Measurements from ENCODE around the gene MCC.

DNA sequence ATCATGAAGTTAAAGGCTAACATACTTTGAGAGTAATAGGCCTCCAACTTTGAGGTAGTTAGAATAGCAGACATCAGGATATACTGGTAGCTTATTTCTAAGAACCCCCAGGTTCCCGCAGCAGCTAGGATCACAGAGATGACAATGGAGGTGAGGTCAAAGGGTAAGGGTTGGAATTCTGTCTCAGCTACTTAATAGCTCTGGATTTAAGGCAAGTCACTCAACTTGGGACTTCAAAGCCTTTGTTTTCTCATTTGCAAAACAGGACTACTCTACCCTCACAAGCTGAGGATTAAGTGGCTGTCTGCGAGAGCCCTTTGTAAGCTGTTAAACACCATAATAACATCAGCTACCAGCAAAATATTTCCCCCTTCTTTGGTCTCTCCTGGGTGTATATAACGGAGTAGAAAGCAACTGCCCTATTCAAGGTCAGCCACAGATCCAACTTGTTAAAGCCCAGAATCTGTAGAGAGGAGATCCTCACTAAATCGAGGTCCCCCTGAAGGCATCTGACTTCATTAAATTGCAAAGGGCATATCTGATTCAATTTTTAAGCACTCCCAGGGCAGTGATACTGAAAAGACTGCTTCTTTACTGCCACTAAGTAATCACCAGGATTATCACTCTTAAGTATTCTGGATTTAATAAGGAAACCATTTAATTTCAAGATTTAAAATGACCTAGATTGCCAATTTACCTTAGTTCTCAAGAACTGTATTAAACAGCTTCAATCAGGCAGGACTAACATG is 407.0 kb downstream of the MCC start:
- TF ChIP-seq, protein P1, sequence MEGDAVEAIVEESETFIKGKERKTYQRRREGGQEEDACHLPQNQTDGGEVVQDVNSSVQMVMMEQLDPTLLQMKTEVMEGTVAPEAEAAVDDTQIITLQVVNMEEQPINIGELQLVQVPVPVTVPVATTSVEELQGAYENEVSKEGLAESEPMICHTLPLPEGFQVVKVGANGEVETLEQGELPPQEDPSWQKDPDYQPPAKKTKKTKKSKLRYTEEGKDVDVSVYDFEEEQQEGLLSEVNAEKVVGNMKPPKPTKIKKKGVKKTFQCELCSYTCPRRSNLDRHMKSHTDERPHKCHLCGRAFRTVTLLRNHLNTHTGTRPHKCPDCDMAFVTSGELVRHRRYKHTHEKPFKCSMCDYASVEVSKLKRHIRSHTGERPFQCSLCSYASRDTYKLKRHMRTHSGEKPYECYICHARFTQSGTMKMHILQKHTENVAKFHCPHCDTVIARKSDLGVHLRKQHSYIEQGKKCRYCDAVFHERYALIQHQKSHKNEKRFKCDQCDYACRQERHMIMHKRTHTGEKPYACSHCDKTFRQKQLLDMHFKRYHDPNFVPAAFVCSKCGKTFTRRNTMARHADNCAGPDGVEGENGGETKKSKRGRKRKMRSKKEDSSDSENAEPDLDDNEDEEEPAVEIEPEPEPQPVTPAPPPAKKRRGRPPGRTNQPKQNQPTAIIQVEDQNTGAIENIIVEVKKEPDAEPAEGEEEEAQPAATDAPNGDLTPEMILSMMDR (IDR thresholded peaks at IDR 0.05), result no peak
- TF ChIP-seq POLR2A (IDR thresholded peaks at IDR 0.05), result no peak
